HEK293T (cell line): ENCODE data around the gene ARHGAP6.

Experiments
- ELF4 ChIP-seq: fragments of 450-650 bp; IDR thresholded peaks from 2 replicates; pipeline ENCODE4 v1.6.1; 2017; ENCODE audit warnings: antibody characterized with exemption
- FOXA1 ChIP-seq: fragments of 450-650 bp; IDR thresholded peaks from 2 replicates; pipeline ENCODE4 v1.6.1; 2016; ENCODE audit warnings: mild to moderate bottlenecking
- FOXK2 ChIP-seq: fragments of 450-650 bp; IDR thresholded peaks from 2 replicates; pipeline ENCODE4 v1.6.1; 2016; ENCODE audit warnings: mild to moderate bottlenecking
- FOXM1 ChIP-seq: fragments of 450-650 bp; IDR thresholded peaks from 2 replicates; pipeline ENCODE4 v1.6.1; 2017; ENCODE audit warnings: mild to moderate bottlenecking, borderline replicate concordance
- LEF1 ChIP-seq: fragments of 450-650 bp; IDR thresholded peaks from 2 replicates; pipeline ENCODE4 v1.6.1; 2017; ENCODE audit warnings: mild to moderate bottlenecking, borderline replicate concordance
- NFRKB ChIP-seq: fragments of 450-650 bp; IDR thresholded peaks from 2 replicates; pipeline ENCODE4 v1.6.1; 2016; ENCODE audit warnings: mild to moderate bottlenecking, moderate library complexity
- TARDBP ChIP-seq: fragments of 450-650 bp; IDR thresholded peaks from 2 replicates; pipeline ENCODE4 v1.6.1; 2016
- ZNF384 ChIP-seq: fragments of 450-650 bp; IDR thresholded peaks from 2 replicates; pipeline ENCODE4 v1.6.1; 2016

GRCh38 chrX:11185861-11186260 lies 479.9 kb downstream of the ARHGAP6 start:
- TF ChIP-seq FOXM1 (no peak), ELF4 (no peak), LEF1 (no peak), NFRKB (no peak), TARDBP (no peak), ZNF384 (no peak), FOXA1 (no peak), FOXK2 (no peak)
